Suppressor macrophage treated with lipopolysaccharide for 4 hours (primary cell): ENCODE data around the gene RMND5A.

Experiments used
- DNase-seq: peaks from one replicate; pipeline ENCODE4 v3.0.0-alpha.2; 2020

The RMND5A gene

DNA sequence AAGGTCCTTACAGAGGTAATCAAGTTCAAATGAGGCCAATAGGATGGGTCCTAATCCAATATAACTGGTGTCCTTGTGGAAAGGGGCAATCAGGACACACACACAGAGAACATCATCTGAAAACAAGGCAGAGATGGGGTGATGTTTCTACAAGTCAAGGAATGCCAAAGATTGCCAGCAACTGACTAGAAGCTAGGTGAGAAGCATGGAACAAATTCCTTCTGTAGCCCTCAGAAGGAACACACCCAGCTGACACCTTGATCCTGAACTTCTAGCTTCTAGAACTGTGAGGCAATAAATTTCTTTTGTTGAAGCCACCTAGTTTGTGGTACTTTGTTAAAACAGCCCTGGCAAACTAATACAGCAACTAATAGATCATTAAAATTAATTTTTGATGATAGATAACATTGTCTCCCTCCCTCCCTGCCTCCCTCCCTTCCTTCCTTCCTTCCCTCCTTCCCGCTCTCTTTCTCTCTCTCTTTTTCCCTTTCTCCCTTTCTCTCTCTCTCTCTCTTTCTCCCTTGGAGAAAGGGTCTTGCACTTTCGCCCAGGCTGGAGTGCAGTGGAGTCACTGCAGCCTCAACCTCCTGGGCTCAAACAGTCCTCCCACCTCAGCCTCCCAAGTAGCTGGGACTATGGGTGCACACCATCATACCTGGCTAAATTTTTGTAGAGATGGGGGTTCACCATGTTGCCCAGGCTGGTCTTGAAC, 80.9 kb downstream of the RMND5A start:
- no peak for DNase-seq

DNA sequence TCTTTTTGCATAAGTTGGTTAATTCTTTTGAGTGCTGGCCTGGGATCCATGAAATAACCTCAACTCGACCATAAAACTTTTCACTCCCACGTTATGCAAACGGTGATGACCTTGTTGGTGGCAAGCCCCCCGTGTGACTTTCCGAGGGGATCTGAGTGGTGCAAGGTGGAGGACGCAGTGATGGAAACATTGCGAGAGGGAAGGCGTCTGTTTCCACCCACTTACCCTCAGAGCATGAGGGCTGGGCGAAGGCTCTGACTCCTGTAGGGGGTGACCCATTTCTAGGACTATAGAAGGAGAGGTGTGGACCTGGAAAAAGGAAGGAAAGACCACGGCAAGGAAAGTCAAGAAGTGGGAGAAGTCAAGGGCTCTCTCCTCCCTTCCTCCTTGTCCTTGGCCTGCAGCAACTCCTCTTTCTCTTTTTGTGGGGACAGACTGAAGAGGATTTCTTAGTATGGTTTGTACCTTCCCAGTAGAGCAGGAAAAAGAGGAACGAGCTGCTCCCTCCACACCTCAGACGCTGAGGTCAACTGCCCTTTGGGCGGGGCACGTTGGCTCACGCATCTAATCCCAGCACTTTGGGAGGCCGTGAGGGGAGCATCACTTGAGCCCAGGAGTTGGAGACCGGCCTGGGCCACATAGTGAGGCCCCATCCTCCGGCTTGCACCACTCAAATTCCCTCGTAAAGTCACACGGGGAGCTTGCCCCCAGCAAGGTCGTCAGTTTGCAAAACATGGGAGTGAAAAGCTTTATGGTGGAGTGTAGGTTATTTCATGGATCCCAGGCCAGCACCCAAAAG, 86.2 kb downstream of the RMND5A start:
- DNase-seq, result no peak

DNA sequence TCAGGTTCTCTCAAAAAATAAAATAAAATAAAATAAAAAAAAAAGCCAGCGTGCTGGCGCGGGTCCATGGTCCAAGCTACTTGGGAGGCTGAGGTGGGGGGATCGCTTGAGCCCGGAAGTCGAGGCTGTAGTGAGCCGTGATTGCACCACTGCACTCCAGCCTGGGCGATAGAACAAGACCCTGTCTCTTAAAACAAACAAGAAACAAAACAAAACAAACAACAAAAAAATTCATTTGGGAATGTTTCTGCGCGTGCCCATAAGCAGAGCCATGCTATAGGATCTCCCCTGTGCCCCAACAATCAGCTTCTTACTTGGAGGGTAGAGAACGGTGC, 87.0 kb downstream of the RMND5A start:
- no peak for DNase-seq

DNA sequence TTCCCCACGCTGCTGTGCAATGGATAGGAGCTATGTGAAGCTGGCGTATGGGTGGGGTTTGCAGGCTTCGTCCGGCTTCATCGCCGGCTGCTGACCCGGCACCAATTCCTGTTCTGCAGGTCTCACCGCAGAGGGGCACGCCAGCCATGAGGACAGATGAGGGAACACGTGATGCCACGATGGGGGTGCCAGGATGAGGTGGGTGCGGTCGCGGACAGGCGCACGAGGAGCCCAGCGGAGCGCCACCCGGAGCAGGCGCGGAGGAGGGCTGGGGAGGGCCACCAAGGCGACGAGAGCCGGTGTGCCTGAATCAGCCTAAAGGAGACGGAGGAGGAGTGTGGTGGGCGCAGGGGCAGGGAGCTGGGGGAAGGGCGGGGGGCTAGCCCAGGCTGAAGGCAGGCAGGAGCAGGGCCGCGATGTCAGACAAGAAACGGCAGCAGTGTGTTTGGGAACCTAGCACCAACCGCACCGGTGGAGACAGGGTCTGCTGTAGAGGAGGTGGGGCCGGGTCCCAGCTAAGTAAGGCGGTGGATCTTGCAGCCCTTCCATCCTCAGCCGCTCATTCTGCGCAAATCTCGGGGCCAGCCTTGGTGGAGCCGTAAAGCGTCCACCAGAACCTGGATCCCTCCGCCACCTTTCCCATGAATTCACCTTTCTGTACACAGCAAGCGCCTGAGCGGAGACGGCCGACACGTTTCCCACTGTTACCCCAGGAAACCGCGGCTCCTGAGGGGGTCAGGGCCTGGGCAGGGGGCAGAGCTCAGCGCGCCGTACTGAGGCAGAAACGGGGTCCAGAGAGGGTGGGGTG, 87.6 kb downstream of the RMND5A start:
- no peak for DNase-seq

DNA sequence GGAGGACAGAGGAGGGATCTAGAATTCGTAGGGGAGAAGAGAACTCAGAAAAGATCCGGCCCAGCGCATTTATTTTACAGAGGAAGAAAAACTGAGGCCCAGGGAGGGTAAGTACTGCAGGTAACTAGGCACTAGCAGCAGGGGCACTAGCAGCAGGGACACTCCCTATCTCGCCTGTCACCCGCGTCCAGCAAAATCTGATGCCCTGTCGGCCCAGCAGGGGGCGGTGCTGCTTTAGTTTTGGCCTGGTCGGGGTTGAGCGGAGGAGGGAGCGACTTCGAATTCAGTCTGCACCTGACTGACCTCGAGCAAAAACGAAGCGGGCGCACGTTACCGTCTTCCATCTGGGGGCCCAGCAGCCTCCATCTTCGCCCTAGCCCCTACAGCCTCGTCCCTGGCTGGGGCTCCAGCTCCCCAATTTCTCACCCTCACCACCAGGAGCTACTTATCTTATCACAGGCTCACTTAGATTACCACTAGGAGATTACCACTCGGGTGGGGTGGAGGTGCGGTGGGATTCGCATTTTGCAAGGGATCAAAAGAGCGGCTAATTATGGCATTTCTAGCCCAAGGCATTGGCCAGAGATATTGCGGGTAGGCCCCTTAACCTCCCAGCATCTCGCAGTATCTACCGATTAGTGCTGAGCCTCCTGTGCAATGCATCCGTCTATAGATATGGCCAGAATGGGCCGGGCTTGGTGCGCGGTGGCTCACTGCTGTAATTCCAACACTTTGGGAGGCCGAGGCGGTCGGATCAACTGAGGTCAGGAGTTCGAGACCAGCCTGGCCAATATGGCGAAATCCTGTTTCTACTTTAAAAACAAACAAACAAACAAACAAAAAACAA, 88.4 kb downstream of the RMND5A start:
- peak; percentile 85 for DNase-seq

DNA sequence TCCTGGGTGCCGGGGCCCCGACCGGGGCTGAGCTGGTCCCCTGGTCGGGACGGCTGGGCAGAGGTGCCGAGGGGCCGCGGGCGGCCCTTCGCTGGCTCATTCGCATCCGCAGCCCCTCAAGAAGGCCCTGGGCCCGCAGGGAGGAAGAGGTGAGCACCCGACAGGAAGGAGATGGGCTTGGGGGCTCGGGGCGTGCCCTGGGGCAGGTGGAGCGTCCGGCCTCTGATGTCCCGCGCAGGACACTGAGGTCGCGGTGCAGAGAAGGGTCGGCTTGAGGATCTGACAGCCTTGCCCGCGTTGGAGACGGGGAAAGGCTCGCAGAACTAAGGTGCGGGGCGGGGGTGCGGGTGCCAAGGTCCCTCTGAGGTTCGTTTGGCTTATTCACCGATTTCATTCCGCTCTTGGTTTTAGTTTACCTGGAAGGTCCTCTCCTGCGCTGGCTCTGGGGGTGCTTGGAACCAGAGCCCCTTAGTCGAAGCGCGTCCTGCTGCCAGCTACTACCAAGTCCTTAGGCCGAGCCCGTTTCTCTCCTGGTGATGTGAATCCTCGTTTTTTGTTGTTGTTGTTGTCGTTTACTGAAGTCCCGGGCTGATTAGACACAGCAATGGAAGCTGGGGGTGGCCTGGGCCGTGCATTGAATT, 89.5 kb downstream of the RMND5A start:
- no peak for DNase-seq

DNA sequence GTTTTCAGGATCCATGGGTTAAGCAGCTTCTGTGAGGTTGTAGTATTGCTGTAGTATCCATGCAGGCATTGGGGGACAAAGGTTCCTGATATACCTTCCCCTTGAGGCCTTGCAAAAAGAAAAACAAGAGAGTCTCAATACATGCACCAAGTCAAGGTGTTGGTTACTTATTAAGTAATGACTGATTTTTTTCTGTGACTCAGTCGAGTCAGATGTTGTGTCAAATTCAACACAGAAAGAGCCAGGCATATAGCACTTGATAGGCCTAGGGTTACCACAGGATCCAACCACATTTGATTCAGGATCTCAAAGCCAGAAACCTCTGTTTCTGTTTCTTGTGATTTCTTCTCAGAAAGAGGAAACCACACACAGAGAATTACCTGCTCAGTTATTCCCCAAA, 95.5 kb downstream of the RMND5A start:
- no peak for DNase-seq

DNA sequence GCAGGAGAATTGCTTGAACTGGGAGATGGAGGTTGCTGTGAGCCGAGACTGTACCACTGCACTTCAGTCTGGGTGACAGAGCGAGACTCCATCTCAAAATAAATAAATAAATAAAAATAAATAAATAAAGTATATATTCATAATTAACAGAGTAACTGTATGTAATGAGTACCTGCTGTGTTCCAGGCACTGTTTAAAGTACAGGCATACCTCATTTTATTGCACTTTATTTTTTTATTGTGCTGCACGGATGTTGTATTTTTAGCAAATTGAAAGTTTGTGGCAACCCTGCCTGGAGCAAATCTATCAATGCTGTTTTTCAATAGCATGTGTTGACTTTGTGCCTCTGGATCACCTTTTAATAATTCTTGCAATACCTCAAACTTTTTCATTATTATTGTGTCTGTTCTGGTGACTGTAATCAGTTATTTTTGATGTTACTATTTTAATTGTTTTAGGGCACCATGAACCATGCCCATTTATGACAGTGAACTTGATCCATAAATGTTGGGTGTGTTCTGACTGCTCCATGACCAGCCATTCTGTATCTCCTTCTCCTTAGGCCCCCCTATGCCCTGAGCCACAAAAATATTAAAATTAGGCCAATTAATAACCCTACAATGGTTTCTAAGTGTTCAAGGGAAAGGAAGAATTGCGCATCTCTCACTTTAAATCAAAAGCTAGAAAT, 98.2 kb downstream of the RMND5A start:
- no peak for DNase-seq

DNA sequence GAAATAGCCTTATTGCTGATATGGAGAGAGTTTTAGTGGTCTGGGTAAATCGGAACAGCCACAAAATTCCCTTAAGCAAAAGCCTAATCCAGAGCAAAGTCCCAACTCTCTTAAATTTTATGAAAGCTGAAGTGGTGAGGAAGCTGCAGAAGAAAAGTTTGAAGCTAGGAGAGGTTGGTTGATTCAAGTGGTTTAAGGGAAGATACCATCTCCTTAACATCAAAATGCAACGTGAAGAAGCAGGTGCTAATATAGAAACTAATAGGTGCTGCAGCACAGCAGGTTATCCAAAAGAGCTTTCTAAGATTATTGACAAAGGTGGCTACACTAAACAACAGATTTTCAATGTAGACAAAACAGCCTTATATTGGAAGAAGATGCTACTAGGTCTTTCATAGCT, 98.9 kb downstream of the RMND5A start:
- DNase-seq, result no peak

DNA sequence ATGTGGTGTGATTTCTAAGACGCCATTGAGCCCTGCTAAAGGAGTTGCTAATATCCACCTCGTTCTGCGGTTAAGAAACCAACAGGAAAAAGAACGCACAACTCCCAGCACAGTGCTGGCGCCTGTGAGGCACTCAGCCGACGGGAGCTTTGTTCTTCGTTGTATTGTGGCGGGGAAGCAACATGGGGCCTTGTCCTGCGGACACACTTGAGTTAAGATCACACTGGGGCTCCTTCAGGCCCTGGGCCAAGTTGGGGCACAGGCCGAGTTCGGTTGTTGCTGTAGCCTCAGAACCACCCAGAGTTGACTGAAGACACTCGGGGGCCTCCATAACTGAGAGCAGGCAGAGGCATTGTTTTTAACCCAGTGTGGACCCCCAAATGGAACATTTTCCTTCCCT, 101.2 kb downstream of the RMND5A start:
- DNase-seq, result no peak

DNA sequence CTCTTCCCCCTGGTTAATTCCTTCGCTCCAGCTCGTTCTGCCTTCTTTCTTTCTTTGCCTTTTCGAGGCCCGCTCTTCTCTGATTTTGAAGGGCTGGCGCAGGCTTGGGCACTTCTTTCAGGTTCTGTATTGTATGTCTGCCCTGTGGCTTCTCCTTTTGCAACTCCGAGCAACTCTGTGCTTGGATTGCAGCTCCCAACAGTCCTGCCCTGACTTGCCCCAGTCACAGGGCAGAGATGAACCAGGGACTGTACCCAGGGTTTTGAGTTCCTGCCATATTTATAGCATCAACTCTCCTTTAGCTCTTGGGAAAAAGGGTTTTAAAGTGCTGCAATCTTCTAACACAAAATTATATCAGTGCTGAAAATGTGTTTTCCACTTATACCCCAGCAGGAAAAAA, 101.8 kb downstream of the RMND5A start:
- no peak for DNase-seq

DNA sequence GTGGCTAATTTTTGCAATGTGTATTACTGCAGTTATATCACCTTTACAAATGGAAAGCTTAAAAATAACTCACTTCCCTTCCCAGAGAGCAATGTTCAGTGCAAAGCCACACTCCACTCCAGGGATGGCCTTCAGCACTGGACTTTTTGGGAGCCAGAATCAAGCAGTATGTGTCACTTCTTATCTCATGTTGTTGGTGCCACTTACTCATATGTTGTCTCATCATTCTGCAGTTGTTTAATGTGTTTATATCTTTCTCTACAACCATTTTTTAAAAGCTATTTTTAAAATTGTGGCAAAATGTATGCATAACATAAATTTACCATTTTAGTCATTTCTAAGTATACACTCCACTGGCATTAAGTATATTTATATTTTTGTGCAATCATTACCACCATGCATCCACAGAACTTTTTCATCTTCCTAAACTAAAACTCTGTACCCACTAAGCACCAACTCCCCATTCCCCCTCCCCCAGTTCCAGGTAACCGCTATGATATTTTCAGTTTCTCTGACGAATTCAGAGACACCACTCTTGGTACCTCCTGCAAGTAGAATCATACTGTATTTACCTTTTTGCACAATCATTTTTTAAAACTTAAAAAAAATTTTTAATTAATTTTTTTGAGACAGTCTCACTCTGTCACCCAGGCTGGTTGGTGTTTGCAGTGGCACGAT, 102.7 kb downstream of the RMND5A start:
- DNase-seq, result no peak

DNA sequence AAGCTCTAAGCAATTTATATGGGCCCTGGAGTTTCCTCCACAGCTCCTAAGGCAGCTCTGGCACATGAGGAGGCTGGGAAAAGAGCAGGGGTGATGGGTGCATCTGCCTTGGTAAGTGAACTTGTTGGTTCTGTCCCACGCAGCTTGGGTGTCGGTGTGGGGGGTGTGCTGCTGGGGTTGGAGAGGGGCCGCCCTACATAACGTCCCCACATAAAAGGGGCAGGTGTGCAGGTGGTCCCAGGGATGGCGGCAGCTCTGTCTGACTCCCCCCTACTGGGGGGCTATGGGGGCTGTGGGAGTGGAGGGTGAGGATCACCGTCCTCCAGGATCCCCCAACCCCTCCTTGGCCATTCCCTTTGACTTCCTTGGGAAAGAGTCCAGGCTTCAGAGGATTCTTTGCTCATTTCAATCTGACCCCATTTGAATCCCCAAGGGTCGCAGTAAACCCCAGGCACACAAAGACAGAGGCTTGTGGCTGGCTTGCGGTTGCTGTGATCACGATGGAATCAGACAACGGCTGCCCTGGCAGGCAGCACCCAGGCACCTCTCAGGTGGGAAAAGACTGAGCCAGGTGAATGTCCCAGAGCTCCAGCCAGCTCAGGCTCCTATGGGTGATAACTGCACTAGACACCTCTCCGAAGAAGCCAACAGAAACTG, 105.1 kb downstream of the RMND5A start:
- DNase-seq, result no peak

DNA sequence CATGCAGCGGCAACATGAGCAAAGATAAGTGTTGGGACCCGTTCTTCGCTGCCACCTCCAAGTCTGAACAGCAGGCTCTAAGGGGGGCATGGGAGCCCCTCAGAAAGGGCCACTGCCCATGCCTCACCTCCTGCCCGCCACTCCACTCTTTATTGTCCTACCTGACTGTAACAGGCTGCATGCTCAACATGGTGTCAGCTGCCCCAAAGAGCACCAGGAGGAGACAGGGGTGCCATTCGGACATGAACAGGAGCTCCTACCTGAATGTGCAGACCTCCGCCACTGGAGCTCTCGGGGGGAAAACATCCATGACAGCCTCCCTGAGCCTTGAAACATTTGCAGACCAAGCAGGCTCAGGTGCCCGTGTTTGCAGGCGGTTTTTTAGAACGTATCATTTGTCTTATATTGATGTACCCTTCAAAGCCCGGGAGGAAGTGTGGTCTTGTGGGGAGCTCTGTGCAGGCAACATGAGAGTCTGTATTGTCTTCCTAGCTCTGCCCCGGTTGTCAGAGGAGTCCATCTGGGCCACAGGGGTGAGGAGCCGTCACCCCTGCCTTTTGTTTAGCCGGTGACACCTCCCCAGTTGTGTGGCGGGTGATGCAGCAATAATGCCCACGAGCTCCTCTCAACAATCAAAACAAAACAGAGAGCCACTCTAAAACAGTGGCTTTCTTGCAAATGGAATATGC, 105.7 kb downstream of the RMND5A start:
- no peak for DNase-seq

DNA sequence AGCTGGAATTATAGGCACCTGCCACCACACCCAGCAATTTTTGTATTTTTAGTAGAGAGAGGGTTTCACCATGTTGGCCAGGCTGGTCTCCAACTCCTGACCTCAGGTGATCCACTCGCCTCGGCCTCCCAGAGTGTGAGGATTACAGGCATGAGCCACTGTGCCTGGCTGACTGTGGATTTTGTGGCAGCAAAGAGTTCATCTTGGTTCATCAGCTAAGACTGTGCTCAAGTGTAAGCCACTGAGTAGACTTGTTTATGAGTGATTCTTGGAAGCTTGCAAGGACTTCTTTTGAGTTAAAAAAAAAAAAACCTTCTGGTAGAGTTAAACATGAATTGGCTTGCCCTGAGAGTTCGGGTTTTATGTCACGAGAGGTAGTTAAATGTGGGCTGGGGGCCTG, 106.9 kb downstream of the RMND5A start:
- DNase-seq, result no peak
